HG02759 (cell line): ENCODE data around the gene CDK5RAP2.
"Not testable (repeated sequence)": the region's sequence is repeated elsewhere in the genome, so short reads cannot be mapped to it uniquely, and the experiment has no call there.

ENCODE experiments used
- ATAC-seq: cut with Tn5 transposase; IDR thresholded peaks from one replicate; pipeline ENCODE4 v1.9.1; 2021; ENCODE audit warnings: mild to moderate bottlenecking, moderate library complexity; ENCODE audit not compliant: unreplicated experiment

The CDK5RAP2 gene

GRCh38 chr9:120522032-120522431 is 57.9 kb downstream of the CDK5RAP2 start:
- no peak for ATAC-seq

GRCh38 chr9:120521101-120521500 is 58.9 kb downstream of the CDK5RAP2 start:
- ATAC-seq, result no peak

GRCh38 chr9:120515996-120516395 is 64.0 kb downstream of the CDK5RAP2 start:
- not testable (repeated sequence) for ATAC-seq

- not testable (repeated sequence) for ATAC-seq
These were observed 64.5 kb downstream of the CDK5RAP2 start for GRCh38 chr9:120515481-120515880.

DNA sequence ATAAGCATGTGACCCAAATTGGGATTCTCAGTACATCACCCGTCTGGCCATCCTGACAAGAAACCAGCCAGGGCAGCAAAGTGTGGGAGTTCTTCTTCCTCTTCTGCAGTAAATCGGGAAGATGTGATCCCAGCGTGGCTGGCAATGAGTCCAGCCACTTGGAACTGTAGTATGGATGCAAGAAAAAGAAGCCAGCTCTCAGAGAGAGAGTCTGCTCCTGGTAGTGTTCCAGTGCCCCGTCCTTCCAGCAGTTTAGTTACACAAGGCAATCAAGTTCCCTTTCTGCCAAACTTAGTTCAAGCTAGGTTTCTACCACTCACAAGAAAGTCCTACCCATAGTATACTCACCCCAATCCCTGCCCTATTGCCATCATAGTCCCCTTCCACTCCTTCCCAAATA is 65.6 kb downstream of the CDK5RAP2 start:
- ATAC-seq, result no peak

DNA sequence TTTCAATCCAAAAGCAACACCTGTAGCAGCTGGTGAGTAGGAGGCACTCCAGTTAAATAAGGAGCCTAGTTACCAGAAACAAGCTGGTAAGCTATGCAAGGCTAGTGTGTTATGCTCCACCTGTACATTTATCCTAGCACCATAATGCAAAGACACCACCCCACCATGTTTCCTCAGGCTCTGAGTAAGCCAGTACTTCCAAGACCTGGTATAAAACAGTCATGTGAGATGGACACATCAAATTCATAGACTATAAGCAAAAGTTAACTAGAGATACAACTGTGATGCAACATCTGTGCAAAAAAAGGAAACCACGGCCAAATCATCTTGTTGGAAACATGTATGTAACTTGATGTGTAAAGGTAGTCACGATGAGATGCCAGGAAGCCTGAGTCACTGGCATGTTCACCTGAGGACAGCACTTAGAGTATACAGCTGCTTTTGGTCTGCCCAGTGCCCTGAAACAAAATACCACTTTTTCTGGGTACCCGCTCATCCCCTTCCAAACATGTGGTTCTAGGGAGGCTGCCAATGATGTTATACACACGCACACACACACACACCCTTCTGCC is 66.1 kb downstream of the CDK5RAP2 start:
- no peak for ATAC-seq

- ATAC-seq, result no peak
These were observed 69.2 kb downstream of the CDK5RAP2 start for GRCh38 chr9:120510816-120511215.

- no peak for ATAC-seq
These were observed 71.9 kb downstream of the CDK5RAP2 start for GRCh38 chr9:120507936-120508510.

DNA sequence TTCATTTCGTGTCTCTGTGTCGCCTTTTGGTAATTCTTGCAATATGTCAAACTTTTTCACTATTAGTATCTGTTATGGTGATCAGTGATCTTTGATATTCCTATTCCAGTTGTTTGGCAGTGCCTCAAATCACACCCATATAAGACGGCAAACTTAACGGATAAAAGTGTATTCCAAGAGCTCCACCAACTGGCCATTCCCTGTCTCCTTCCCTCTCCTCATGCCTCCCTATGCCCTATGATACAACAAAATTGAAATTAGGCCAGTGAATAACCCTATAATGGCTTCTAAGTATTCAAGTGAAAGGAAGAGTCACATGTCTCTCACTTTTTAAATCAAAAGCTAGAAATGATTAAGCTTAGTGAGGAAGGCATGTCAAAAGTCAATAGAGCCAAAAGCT is 74.8 kb downstream of the CDK5RAP2 start:
- no peak for ATAC-seq

- no peak for ATAC-seq
These were observed 79.2 kb downstream of the CDK5RAP2 start for GRCh38 chr9:120500733-120501132.

GRCh38 chr9:120497865-120498264 is 82.1 kb downstream of the CDK5RAP2 start:
- not testable (repeated sequence) for ATAC-seq

DNA sequence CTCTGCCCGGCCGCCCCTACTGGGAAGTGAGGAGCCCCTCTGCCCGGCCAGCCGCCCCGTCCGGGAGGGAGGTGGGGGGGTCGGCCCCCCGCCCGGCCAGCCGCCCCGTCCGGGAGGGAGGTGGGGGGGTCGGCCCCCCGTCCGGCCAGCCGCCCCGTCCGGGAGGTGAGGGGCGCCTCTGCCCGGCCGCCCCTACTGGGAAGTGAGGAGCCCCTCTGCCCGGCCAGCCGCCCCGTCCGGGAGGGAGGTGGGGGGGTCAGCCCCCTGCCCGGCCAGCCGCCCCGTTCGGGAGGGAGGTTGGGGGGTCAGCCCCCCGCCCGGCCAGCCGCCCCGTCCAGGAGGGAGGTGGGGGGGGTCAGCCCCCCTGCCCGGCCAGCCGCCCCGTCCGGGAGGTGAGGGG is 83.5 kb downstream of the CDK5RAP2 start:
- not testable (repeated sequence) for ATAC-seq

- ATAC-seq, result peak; percentile 83
These were observed 88.9 kb downstream of the CDK5RAP2 start for GRCh38 chr9:120490888-120491595.

DNA sequence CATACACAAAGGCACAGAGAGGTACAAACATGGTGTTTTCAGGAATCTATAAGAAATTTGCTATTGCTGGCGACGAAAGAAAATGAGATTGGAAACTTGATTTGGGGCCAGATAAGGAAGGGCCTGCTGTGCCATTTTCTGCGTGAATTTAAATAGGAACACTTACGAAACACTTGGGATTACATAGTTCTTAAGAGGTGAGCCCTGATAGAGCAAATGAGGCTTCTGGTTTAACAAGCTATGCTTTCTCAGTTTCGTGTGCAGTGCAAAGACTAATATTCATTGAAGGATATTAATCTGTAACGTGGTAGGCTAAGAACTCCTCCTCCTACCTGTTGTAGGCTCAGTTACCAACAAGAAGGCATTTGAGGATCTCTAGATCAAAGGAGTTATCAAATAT is 93.1 kb downstream of the CDK5RAP2 start:
- ATAC-seq, result no peak

DNA sequence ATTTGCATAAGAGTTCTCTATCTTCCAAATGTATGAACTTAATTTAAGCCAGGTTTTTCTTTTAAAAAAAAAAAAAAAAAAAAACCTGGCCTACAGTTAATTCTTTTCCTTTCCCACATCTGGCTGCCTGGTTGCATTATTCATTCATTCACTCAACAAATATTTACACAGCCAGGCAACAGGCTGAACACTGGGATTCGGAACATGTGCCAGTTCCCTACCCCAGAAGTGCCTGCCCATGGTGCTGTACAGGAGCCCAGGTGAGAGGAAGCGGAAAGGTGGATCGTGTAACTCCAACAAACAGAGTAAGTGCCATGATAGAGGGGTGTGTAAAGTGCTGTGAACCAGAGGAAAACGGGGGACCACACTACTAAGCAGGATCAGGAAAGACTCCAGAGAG is 93.6 kb downstream of the CDK5RAP2 start:
- no peak for ATAC-seq

DNA sequence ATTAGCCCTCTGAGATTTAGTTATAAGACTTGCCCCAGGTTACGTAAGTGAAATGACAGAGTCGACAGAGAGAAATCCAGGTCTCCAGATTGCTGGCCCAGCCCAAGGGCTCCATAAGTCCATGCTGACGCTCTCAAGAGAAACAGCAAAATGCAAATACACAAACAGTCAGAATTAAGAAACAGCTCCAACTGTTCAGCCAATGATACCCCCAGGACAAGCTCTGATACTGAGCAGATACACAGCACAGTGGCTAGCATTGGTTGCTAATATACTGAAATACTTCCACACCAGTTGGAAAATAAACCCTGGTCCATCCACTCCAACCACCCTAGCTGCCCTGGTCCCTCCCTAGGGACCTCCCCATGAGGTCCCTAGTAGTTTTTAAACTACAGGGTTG is 94.2 kb downstream of the CDK5RAP2 start:
- no peak for ATAC-seq

DNA sequence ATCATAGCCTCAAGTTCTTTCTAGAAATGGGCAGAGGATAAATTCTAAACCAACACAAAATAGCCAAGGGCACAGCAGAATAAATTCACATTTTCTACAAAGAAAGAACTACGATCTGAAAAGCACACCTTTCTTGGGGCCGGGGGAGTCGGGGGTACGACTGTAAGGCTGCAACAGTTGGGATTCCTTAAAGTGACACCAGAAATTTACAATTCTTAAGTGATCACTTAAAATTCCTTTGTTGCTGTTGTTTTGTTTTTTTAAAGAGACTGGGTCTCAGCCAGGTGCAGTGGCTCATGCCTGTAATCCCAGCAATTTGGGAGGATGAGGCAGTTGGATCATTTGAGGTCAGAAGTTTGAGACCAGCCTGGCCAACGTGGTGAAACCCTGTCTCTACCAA is 95.8 kb downstream of the CDK5RAP2 start:
- no peak for ATAC-seq

DNA sequence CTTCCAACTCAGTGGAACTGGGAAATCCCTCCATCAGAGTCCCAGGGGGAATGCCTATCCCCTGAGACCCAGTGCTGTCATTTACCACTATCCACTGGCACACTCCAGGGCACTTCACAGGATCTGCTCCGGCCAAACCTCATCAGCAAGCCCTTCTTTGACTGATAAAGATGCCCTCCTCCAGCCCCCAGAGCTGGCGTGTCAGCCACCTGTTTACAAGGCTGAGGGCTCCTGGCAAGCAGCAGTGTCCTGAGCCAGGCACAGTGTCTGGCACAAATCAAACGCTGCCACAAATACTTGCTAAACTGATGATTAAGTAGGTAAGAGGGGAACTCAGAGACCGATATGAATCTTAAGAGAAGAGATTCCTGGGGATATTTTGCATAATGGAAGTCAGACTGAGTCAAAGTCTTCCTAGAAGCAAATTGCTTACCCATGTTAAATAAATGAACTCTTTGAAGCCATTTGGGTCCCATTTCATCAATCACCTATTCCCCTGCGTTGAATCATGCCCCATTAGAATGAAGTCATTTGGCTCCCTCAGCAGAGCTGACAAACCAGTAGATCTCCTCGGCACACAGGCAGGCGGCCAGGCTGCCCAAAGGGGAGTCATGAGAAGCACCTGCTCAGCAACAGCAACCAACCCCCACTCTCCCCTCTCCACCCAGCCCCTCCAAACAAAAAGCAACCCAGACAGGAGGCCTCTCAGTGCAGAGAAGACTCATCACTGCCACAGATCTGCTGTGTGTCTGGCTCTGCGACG is 97.4 kb downstream of the CDK5RAP2 start:
- ATAC-seq, result no peak

DNA sequence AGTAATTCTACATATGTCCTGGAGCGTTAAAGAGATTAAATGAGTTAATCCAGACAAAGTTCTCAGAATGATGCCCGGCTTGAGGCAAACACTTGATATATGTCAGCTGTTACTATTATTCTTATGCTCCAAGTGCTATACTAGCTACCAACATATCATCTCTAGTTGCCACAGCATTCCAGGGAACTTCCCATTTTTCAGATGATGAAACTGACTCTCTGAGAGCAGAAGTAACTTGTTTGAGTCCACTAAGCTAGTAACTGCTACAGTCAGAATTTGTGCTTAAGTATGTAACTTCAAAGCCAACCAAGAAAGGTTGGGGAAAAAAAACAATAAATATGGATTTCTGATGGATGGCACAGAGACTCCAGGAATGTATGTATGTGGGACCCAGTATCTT is 98.1 kb downstream of the CDK5RAP2 start:
- no peak for ATAC-seq

DNA sequence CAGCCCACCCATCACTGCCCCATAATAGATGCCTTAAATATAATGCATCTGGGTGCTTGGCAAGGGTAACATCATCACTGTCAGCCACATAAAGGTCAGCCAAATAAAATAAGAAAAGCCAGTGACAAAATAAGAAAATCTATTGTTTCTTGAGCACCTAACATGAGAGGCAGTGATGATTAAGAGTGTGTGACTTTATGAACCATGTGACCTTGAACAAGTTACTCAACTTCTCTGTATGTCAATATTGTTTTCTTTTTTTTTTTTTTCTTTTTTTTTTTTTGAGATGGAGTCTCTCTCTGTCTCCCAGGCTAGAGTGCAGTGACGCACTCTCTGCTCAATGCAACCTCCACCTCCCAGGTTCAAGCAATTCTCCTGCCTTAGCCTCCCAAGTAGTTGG is 98.7 kb downstream of the CDK5RAP2 start:
- no peak for ATAC-seq

- no peak for ATAC-seq
These were observed 99.3 kb downstream of the CDK5RAP2 start for GRCh38 chr9:120480707-120481106.

- ATAC-seq, result no peak
These were observed 101.8 kb downstream of the CDK5RAP2 start for GRCh38 chr9:120478208-120478607.
